ENCODE measurements around the gene DUSP18.
"Not testable (repeated sequence)": the region's sequence is repeated elsewhere in the genome, so short reads cannot be mapped to it uniquely, and the experiment has no call there.

Gene DUSP18

DNA sequence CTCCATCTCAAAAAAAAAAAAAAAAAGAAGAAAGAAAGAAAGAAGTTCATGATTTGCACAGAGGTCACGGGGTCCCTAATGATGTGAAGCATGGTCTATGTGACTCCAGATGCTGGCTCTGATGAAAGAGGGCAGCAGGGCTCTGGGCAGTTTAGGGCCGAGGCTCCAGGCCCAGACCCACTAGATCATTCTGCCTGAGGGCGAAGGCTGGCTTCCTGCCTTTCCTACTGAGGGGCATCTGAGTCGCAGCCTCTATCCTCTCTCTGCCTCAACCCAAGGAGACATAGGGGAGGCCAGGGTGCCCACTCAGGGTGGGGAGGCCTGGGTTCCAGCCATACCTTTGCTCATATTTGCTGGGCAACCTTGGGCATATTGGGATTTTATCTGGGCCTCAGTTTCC, 27.3 kb downstream of the DUSP18 start:
- no peak for DNase-seq (ENCODE audit: low read depth)

- no peak for DNase-seq (ENCODE audit: low read depth)
Measured at GRCh38 chr22:30637701-30638114, 30.0 kb downstream of the DUSP18 start.

GRCh38 chr22:30636226-30637077, 31.2 kb downstream of the DUSP18 start:
- no peak for DNase-seq (ENCODE audit: low read depth)

DNA sequence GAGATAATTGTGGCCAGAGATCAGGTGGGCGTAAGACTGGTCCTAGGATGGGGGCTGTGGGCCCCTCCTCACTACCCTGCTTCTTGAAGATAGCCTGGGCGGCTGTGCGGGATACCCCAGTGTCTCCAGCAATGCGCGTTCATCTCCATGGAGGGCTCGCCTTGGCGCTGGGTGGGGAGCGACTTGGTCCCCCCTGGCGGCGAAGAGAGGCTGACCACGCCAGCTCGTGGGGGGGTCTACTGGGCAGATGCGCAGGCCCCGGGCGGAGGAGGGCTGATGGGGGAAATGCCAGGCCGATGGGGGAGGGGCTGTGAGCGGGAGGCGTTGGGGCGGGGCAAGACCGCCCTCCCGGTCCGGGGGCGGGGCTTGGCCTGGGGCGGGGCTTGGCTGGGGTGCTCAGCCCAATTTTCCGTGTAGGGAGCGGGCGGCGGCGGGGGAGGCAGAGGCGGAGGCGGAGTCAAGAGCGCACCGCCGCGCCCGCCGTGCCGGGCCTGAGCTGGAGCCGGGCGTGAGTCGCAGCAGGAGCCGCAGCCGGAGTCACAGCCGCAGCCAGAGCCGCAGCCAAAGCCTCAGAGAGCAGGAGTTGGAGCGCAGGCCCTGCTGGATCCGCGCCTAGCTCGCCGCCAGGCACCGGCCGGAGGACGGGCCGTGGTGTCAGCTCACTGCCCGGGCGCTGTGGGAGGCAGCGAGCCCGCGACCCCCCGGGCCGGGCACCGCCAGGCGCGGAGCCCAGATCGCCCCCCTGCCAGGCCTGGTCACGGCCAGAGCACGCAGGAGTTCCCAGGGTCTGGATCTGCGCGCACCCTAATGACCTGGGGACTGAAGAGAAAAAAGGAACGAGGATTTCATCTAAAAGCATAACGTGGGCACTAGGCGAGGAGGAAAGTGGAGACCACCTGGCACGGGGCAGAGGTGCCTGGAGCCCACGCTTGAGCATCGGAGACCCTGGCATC, 32.1 kb downstream of the DUSP18 start, which contains the start of gene SLC35E4:
Gene SLC35E4, plus strand, starts transcription at position 509 of the 953 bp plus-strand sequence. CDS start 670 bp downstream, outside the sequence.
- peak; percentile 68 for DNase-seq (ENCODE audit: low read depth)

- peak; percentile 66 for DNase-seq (ENCODE audit: low read depth)
Measured at GRCh38 chr22:30634471-30635233, 33.0 kb downstream of the DUSP18 start.

- DNase-seq (ENCODE audit: low read depth) = not testable (repeated sequence)
Measured at GRCh38 chr22:30631469-30631868, 36.2 kb downstream of the DUSP18 start.

DNA sequence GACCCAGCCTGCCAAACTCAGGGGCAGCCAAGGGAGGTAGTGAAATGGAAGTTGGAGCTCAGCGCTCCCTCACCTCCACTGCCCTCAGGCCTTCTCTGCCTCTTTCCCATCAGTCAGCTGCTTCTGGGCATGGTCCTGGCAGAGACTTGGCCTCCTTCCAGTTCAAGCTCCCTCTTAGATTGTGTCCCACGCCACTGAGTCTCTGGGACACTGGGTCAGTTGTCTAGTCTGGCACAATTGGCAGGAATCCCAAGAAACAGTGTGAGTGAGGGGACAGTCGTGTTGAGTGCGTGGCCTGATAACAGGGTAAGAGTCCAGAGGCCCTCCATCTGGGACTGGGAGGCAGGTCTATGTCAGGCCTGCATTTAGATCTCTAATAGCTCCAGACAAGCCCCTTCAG, 39.2 kb downstream of the DUSP18 start:
- no peak for DNase-seq (ENCODE audit: low read depth)

- DNase-seq (ENCODE audit: low read depth) = no peak
Measured at GRCh38 chr22:30627471-30627870, 40.2 kb downstream of the DUSP18 start.

DNA sequence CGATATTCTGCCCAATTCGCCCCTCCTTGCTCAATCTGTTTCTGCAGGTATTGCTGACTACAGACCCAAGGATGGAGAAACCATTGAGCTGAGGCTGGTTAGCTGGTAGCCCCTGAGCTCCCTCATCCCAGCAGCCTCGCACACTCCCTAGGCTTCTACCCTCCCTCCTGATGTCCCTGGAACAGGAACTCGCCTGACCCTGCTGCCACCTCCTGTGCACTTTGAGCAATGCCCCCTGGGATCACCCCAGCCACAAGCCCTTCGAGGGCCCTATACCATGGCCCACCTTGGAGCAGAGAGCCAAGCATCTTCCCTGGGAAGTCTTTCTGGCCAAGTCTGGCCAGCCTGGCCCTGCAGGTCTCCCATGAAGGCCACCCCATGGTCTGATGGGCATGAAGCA, 41.3 kb downstream of the DUSP18 start:
- no peak for DNase-seq (ENCODE audit: low read depth)

DNA sequence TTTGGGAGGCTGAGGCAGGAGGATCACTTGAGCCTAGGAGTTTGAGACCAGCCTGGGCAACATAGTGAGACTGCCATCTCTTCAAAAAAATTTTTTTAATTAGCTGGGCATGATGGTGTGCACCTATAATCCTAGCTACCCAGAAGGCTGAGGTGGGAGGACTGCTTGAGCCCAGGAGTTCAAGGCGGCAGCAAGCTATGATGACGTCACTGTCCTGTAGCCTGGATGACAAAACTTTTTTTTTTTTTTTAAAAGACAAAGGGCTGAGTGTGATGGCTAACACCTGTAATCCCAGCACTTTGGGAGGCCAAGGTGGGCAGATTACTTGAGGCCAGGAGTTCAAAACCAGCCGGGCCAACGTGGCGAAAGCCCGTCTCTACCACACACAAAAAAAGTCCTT, 47.8 kb downstream of the DUSP18 start:
- not testable (repeated sequence) for DNase-seq (ENCODE audit: low read depth)

GRCh38 chr22:30617819-30618218, 49.9 kb downstream of the DUSP18 start:
- DNase-seq (ENCODE audit: low read depth) = no peak

- no peak for DNase-seq (ENCODE audit: low read depth)
Measured at GRCh38 chr22:30615543-30615954, 52.1 kb downstream of the DUSP18 start.

DNA sequence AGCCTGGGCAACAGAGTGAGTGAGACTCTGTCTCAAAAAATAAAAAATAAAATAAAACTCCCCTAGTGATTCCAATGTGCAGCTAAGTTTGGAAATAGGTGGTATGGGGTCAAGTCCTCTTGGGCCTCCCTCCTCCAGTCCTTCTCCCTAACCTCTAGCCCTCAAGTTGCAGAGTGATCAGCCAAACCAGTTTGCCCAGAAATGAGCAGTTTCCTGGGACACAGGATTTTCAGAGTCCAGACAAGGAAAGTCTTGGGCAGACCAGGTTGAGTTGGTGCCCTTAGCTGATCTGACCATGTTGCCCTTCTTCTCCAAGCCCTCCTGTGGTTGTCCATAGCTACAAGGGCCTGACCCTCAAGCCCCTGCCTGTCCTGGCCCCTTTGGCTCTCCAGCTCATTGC, 52.8 kb downstream of the DUSP18 start:
- no peak for DNase-seq (ENCODE audit: low read depth)

- no peak for DNase-seq (ENCODE audit: low read depth)
Measured at GRCh38 chr22:30614268-30614667, 53.4 kb downstream of the DUSP18 start.

- DNase-seq (ENCODE audit: low read depth) = no peak
Measured at GRCh38 chr22:30612789-30613188, 54.9 kb downstream of the DUSP18 start.

Measured in CMK (cell line).